ENCODE data around the gene HLA-DQA1.
"Not testable (repeated sequence)": the region's sequence is repeated elsewhere in the genome, so short reads cannot be mapped to it uniquely, and the experiment has no call there.

Gene HLA-DQA1

GRCh38 chr6:32637219-32637880 lies at the start of gene HLA-DQA1:
TSS of gene HLA-DQA1 (plus strand) at chr6:32637406. CDS start at chr6:32637459, 53 bp downstream.
- peak within 1 kb of the TSS; percentile 100 for H3K4me3 ChIP-seq (ENCODE audit: low read length)
- no peak for TF ChIP-seq ZNF274 (IDR thresholded peaks at IDR 0.05; ENCODE audit: low read depth, low read length)

GRCh38 chr6:32588156-32588555 lies 49.0 kb upstream of the HLA-DQA1 start:
- TF ChIP-seq ZNF274 (IDR thresholded peaks at IDR 0.05; ENCODE audit: low read depth, low read length): no peak
- H3K4me3 ChIP-seq (ENCODE audit: low read length): peak overlapping the region; percentile 63

DNA sequence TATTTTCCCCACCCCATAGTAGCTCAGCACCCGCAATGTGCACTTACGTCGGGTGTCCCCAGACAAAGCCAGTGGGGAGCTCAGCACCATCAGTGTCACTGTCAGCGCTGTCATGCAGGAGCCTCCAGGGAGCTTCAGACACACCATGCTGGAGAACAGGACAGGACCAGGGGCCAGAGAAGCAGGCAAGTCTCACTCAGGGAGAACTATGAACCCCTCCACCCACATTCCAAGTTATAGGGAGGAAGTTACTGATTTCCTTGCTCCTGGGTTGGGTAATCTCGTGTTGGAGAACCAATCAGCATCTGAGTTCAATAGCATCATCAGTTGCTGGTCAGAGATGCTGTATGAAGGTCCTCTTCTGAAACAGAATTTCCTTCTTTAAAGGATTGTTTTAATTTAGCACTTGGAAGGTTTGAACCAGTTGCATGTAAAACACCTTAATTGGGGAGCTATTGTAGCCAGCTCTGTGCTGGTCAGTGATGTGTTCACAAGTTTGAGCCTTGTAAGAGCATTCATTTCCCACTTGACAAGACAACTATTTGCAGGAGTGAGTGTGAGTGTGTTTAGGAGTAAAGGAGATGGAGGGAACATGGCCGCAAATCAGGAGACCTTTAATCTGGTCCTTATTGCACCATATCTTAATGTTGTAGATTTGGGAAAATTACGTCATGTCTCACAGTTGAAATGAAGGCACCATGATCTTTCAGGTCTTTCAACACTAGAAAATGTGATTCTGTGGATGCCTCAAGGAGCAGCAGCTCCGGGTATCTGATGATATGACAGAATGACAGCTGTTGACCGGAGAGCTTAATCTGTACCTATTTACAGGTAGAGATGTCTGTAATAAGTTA lies 47.4 kb upstream of the HLA-DQA1 start, which contains the start of gene HLA-DRB1:
Gene HLA-DRB1 (minus strand): TSS at position 253 of the 854 bp plus-strand sequence. CDS start 106 bp downstream, at position 147.
- TF ChIP-seq ZNF274 (IDR thresholded peaks at IDR 0.05; ENCODE audit: low read depth, low read length): no peak
- peak within 1 kb of the TSS; percentile 75 for H3K4me3 ChIP-seq (ENCODE audit: low read length)

DNA sequence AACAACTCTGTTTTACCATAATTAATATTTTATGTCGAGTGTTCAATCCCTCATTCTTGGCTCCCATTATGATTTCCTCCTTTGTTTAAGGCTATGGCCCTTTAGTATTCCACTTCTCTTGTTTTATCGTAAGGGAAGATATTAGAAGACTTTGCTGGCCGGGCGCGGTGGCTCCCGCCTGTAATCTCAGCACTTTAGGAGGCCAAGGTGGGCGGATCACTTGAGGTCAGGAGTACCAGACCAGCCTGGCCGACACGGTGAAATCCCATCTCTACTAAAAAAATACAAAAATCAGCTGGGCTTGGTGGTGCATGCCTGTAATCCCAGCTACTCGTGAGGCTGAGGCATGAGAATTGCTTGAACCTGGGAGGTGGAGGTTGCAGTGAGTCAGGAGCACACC lies 46.5 kb upstream of the HLA-DQA1 start:
- H3K4me3 ChIP-seq (ENCODE audit: low read length): not testable (repeated sequence)

DNA sequence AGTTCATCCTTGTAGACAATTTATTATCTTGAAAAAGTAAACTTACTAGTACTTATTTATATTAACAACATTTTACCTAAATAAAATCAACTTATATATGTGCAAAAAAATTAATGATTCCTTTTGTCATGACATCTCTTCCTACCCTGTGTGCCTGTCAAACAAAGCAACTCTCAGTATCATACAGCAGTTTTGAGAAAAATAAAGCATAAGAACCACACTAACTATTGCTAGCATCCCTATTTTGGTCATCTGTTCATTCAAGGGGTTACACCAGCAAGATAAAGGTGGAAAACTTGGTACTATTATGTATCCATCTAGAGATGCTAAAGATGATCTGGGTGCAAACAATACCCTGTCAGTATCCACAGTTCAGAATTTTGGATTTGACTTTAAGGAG lies 40.2 kb upstream of the HLA-DQA1 start:
- TF ChIP-seq ZNF274 (IDR thresholded peaks at IDR 0.05; ENCODE audit: low read depth, low read length): no peak
- H3K4me3 ChIP-seq (ENCODE audit: low read length): no peak overlapping the region

GRCh38 chr6:32602383-32602782 lies 34.8 kb upstream of the HLA-DQA1 start:
- no peak for TF ChIP-seq ZNF274 (IDR thresholded peaks at IDR 0.05; ENCODE audit: low read depth, low read length)
- no peak overlapping the region for H3K4me3 ChIP-seq (ENCODE audit: low read length)

GRCh38 chr6:32603222-32603621 lies 34.0 kb upstream of the HLA-DQA1 start:
- no peak for TF ChIP-seq ZNF274 (IDR thresholded peaks at IDR 0.05; ENCODE audit: low read depth, low read length)
- H3K4me3 ChIP-seq (ENCODE audit: low read length): no peak overlapping the region

- TF ChIP-seq ZNF274 (IDR thresholded peaks at IDR 0.05; ENCODE audit: low read depth, low read length): no peak
- no peak overlapping the region for H3K4me3 ChIP-seq (ENCODE audit: low read length)
Measured at GRCh38 chr6:32603888-32604287, 33.3 kb upstream of the HLA-DQA1 start.

DNA sequence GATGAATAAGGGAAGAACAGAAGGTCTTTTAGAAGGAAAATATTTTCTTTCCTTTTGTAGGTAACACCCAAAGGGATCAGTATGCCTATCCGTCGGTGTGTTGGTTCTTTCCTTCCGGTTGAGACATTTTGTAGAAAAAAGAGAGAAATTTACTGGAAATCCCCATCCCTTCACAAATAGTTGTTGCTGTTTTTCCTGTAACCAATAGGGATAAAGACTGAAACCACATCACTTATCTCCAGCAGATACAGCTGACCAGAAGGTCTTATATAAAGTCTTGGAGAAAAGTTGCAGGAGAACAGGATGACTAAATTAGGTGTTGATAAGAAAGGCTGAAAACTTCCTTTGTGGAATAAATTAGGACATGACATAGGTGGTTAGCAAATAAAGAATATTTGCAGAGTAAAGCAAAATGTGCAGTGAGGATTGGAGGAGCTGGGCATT lies 32.8 kb upstream of the HLA-DQA1 start:
- no peak for TF ChIP-seq ZNF274 (IDR thresholded peaks at IDR 0.05; ENCODE audit: low read depth, low read length)
- no peak overlapping the region for H3K4me3 ChIP-seq (ENCODE audit: low read length)

DNA sequence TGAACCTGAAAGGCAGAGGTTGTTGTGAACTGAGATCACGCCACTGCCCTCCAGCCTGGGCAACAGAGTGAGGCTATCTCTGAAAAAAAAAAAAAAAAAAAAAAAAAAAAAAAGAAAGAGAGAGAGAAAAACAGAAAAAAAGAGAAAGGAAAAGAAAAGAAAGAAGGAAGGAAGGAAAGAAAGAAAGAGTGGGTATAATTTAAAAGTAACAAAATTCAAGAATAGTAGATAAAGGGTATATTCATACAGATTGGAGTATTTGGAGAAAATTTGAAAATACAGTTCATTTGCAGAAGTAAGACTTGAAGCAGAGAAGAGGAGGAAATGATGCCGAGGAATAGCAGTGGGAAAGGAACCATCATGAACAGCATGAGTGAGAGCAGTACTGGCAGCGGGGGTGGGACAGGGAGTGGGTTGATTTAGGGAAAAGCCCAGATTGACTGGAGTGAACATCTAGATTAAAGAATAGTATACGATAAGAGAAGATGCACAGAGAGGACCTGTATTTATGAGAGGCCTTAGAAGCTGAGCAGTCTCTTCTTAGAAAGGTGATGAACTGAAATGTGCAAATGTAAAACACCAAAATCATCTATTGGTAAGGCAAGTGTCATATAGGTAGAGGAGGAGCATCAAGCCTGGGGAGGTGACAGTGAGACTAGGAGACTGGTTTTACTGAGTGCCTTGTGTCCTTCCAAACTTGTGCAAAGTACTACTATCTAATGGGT lies 29.8 kb upstream of the HLA-DQA1 start:
- no peak for TF ChIP-seq ZNF274 (IDR thresholded peaks at IDR 0.05; ENCODE audit: low read depth, low read length)
- H3K4me3 ChIP-seq (ENCODE audit: low read length): no peak overlapping the region

DNA sequence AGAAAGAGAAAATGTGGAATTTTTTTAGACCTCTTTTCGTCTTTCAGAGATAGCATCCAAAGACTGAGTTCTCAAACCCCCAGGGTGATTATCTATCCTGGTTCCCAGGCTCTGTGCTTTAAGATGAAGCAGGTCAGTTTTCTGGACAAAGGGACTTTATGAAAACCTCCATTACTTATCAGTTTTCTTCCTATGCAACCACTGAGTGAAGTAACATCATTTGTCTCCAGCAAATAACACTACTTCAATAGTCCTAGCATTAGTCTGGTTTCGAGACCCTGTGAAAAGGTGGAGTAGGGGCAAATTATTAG lies 29.3 kb upstream of the HLA-DQA1 start:
- TF ChIP-seq ZNF274 (IDR thresholded peaks at IDR 0.05; ENCODE audit: low read depth, low read length): no peak
- H3K4me3 ChIP-seq (ENCODE audit: low read length): no peak overlapping the region

GRCh38 chr6:32608362-32608761 lies 28.8 kb upstream of the HLA-DQA1 start:
- no peak for TF ChIP-seq ZNF274 (IDR thresholded peaks at IDR 0.05; ENCODE audit: low read depth, low read length)
- no peak overlapping the region for H3K4me3 ChIP-seq (ENCODE audit: low read length)

DNA sequence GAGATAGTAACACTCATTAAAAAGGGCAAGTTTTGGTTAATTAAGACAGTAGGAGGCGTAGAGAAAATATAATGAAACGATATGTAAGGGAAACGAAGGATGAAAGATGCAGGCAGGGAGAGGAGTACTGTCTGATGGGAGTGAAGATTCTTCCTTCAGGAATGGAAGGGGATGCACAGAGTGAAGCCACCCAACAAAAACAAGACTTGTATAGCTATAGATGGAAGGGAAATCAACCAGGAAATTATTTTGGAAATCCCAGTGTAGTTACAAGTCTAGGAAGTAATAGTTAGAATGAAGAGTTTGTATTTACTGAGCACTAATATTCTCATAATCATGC lies 27.8 kb upstream of the HLA-DQA1 start:
- TF ChIP-seq ZNF274 (IDR thresholded peaks at IDR 0.05; ENCODE audit: low read depth, low read length): no peak
- no peak overlapping the region; the same call in 1 of the 2 replicates for H3K4me3 ChIP-seq (ENCODE audit: low read length)

GRCh38 chr6:32609731-32610640 lies 27.2 kb upstream of the HLA-DQA1 start:
- peak overlapping the region; percentile 58 for H3K4me3 ChIP-seq (ENCODE audit: low read length)

More at GRCh38 chr6:32609731-32610640, 27.2 kb upstream of the HLA-DQA1 start:
- no peak for TF ChIP-seq ZNF274 (IDR thresholded peaks at IDR 0.05; ENCODE audit: low read depth, low read length)
